GM12878 (cell line): Measurements from ENCODE around the gene RANBP3. TPM values are rescaled to one million over a fixed set of nuclear protein-coding genes. Genes with fewer than 3 reads are reported as not detected.

Experiments
- ATAC-seq: fragments of 200-7000 bp; cut with Tn5 transposase; 3 replicates; pipeline ENCODE4 v1.9.1; 2020; ENCODE audit warnings: mild to moderate bottlenecking, moderate library complexity
- BruUV-seq: library from RNA; stranded (reverse); fragments of 400-500 nt; replicated peaks from 2 replicates; lab custom pipeline; 2021; lab: Mats Ljungman, UMichigan
- CTCF ChIA-PET: fragments of 300-600 bp; sonication (Branson Sonifier 250); formaldehyde crosslinking; extraction: SDS; loops from one replicate; lab custom pipeline; 2021; ENCODE audit warnings: inconsistent platforms; lab: Yijun Ruan, JAX
- POLR2A ChIA-PET: fragments of 350-600 bp; formaldehyde crosslinking; extraction: SDS; loops from one replicate; lab custom pipeline; 2021; ENCODE audit warnings: inconsistent platforms; lab: Charles Lee
- RAD21 ChIA-PET: fragments of 300-600 bp; sonication (Branson Sonifier 250); formaldehyde crosslinking; loops from one replicate; lab custom pipeline; 2023; ENCODE audit warnings: antibody characterized with exemption; ENCODE audit not compliant: unreplicated experiment; lab: Charles Lee
- SMC1A ChIA-PET: fragments of 300-600 bp; sonication (Branson Sonifier 250); formaldehyde crosslinking; loops from one replicate; lab custom pipeline; 2023; ENCODE audit not compliant: unreplicated experiment, uncharacterized antibody; lab: Charles Lee
- DNase-seq: peaks from one replicate; pipeline ENCODE4 v3.0.0-alpha.2; 2011; ENCODE audit warnings: low read depth, low spot score
- FAIRE-seq: peaks from 3 replicates; lab custom pipeline; 2011; peaks lifted over from hg19 to GRCh38; lab: Jason Lieb, UNC
- H2AFZ ChIP-seq: 2 replicates; pipeline ENCODE4 v1.6.0; 2011; ENCODE audit warnings: low read depth, low read length, control low read depth; ENCODE audit not compliant: control insufficient read depth
- H3K27ac ChIP-seq: 2 replicates; pipeline ENCODE4 v1.5.1; 2011; ENCODE audit warnings: control low read depth; ENCODE audit not compliant: control insufficient read depth, insufficient read depth
- H3K27me3 ChIP-seq, 2 experiments: replicated peaks in 1 of 2; 2 replicates each; pipeline versions ENCODE4 v1.6.0 to v1.6.1; 2011; ENCODE audit warnings: low read length in 1 of 2; ENCODE audit not compliant: control insufficient read depth in 2 of 2, insufficient read depth in 2 of 2
- H3K36me3 ChIP-seq, 2 experiments: 2 replicates each; pipeline ENCODE4 v1.5.1; 2011; ENCODE audit warnings: low read length in 1 of 2; ENCODE audit not compliant: control insufficient read depth in 2 of 2, insufficient read depth in 2 of 2
- H3K4me1 ChIP-seq: 2 replicates; pipeline ENCODE4 v1.6.1; 2011; ENCODE audit warnings: mild to moderate bottlenecking, low read length, moderate library complexity, mixed read lengths; ENCODE audit not compliant: control insufficient read depth, insufficient read depth
- H3K4me2 ChIP-seq: 2 replicates; pipeline ENCODE4 v1.6.0; 2011; ENCODE audit warnings: control low read depth; ENCODE audit not compliant: control insufficient read depth, insufficient read depth
- H3K4me3 ChIP-seq: fragments of 200-600 bp; sonication (generic); 2 replicates; pipeline ENCODE4 v1.5.1; 2016
- H3K79me2 ChIP-seq: 2 replicates; pipeline ENCODE4 v1.6.0; 2011; ENCODE audit warnings: low read length; ENCODE audit not compliant: control insufficient read depth, insufficient read depth
- H3K9ac ChIP-seq: 2 replicates; pipeline ENCODE4 v1.8.0; 2011; ENCODE audit warnings: low read length, control low read depth, mixed read lengths; ENCODE audit not compliant: control insufficient read depth, insufficient read depth
- H3K9me3 ChIP-seq: replicated peaks from 3 replicates; pipeline ENCODE4 v1.5.1; 2011; ENCODE audit warnings: mild to moderate bottlenecking, low read length; ENCODE audit not compliant: control insufficient read depth, insufficient read depth
- H4K20me1 ChIP-seq: 2 replicates; pipeline ENCODE4 v1.6.0; 2011; ENCODE audit not compliant: control insufficient read depth, insufficient read depth
- BACH1 ChIP-seq: fragments of 450-650 bp; IDR thresholded peaks from 2 replicates; pipeline ENCODE4 v1.6.1; 2017; ENCODE audit warnings: mild to moderate bottlenecking, borderline replicate concordance
- WGBS: methylation state at CpG from one replicate; pipeline ENCODE4 v1.1.6; 2016; ENCODE audit warnings: low lambda C conversion rate; ENCODE audit not compliant: insufficient replicate concordance, insufficient coverage; ENCODE audit errors: missing lambda C conversion rate; 5-methylcytosine and 5-hydroxymethylcytosine counted together
- in situ Hi-C: fragments of 300-500 bp; cut with MboI; formaldehyde crosslinking; loops from 9 replicates; pipeline ENCODE4 v1.14.3; 2018; ENCODE audit warnings: mixed read lengths
- intact Hi-C: fragments of 100-400 bp; cut with micrococcal nuclease; formaldehyde crosslinking; loops from one replicate; pipeline ENCODE4 v1.14.2; 2022; ENCODE audit not compliant: unreplicated experiment
- polyA plus RNA-seq, 11 experiments: library from polyadenylated mRNA; depleted of rRNA in 4 of 11; unstranded in 6 of 11; stranded (reverse) in 5 of 11; fragments of >200 nt; fragmentation: Nextera tagmentation in 4 of 11; fragmentation: Illumina TruSeq in 1 of 11; extraction: Ambion mirVana in 4 of 11; extraction: Trizol in 1 of 11; gene quantifications; 1 replicate in 1 of 11; 2 replicates in 10 of 11; pipeline versions ENCODE4 v1.2.1 to v1.2.3, GENCODE V29; 2011 to 2016; ENCODE audit warnings: inconsistent platforms in 2 of 11, missing spikeins in 2 of 11, low read depth in 1 of 11
- total RNA-seq, 4 experiments: library from RNA; depleted of rRNA in 3 of 4; stranded (reverse); fragments of >200 nt in 3 of 4; fragmentation: Illumina TruSeq in 1 of 4; extraction: Trizol in 1 of 4; gene quantifications; 2 replicates each; pipeline versions ENCODE4 v1.2.1 to v1.2.3, GENCODE V29; 2013 to 2021
- TF ChIP-seq, protein P1 (sequence below): IDR thresholded peaks from 2 replicates; pipeline ENCODE4 v1.6.1; 2011; ENCODE audit warnings: borderline replicate concordance, low read depth, mild to moderate bottlenecking, moderate library complexity, mixed read lengths, low read length; ENCODE audit not compliant: insufficient read depth; ENCODE audit errors: extremely low read length
- TF ChIP-seq, protein P2 (sequence below): fragments of 450-650 bp; IDR thresholded peaks from 2 replicates; pipeline ENCODE4 v1.6.1; 2016; ENCODE audit warnings: mild to moderate bottlenecking

Gene RANBP3
- total and polyA plus RNA-seq, 10 of the 15 experiments (the other 5 are each of a cell fraction or from before 2014, with no cell fraction given), result 1.1 to 81.6 (median 60.0) TPM

DNA sequence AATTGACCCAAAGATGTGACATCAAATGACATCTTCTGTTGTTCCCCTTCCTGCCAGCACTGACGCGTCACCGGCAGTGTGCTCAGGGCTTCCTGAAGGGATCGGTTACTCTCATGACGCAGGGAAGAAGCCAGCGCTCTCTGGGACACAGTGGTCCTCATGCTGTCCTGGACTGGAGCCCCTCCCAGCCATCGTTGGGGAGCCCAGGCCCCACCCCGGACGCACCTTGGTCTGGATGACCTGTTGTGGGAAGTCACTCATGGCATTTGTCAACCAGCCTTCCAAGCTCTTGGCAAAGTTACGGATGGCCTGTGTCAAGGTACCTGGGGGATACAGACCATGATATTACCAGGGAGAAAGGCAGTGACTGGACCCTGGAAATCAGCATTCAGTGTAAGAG, 26.0 kb upstream of the RANBP3 start (continued):
- TF ChIP-seq, protein P1, sequence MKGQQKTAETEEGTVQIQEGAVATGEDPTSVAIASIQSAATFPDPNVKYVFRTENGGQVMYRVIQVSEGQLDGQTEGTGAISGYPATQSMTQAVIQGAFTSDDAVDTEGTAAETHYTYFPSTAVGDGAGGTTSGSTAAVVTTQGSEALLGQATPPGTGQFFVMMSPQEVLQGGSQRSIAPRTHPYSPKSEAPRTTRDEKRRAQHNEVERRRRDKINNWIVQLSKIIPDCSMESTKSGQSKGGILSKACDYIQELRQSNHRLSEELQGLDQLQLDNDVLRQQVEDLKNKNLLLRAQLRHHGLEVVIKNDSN, result no peak
- TF ChIP-seq, protein P2, sequence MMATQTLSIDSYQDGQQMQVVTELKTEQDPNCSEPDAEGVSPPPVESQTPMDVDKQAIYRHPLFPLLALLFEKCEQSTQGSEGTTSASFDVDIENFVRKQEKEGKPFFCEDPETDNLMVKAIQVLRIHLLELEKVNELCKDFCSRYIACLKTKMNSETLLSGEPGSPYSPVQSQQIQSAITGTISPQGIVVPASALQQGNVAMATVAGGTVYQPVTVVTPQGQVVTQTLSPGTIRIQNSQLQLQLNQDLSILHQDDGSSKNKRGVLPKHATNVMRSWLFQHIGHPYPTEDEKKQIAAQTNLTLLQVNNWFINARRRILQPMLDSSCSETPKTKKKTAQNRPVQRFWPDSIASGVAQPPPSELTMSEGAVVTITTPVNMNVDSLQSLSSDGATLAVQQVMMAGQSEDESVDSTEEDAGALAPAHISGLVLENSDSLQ, result no peak

GRCh38 chr19:6002591-6002990, 24.7 kb upstream of the RANBP3 start:
- Histone ChIP-seq H3K9me3 (no peaks in the 10 kb centered on the region), H4K20me1 (no peaks in the 10 kb centered on the region), H3K27ac (no peak overlapping the region), H3K9ac (no peak overlapping the region), H3K4me3 (no peak overlapping the region), H3K36me3 (no peaks in the 10 kb centered on the region), H3K4me1 (no peaks in the 10 kb centered on the region), H2AFZ (no peak overlapping the region)
- RAD21 ChIA-PET, result no interaction called here
- no peak for DNase-seq
- no peak for TF ChIP-seq BACH1
- TF ChIP-seq, all 136 proteins: peak for 0
- H3K4me2 ChIP-seq, result no peak overlapping the region
- CTCF ChIA-PET, result no interaction called here
- no TSS peak for BruUV-seq
- no peaks in the 10 kb centered on the region for H3K27me3 ChIP-seq
- in situ Hi-C loops (no loop called here), intact Hi-C loops (no loop called here)
- no peak for FAIRE-seq
- no peak for ATAC-seq
- SMC1A ChIA-PET, result interaction anchor here (0.6 kb wide), 1 partner anchor 874 kb away, joined by 3 read pairs; no protein-coding TSS in a partner anchor
- H3K79me2 ChIP-seq, result no peaks in the 10 kb centered on the region
- POLR2A ChIA-PET, result no interaction called here
- 82% methylated on average over 24 of the region's 26 CpGs for WGBS
